LHCN-M2 (cell line): Measurements from ENCODE around the gene FOXP1. TPM values are rescaled to one million over a fixed set of nuclear protein-coding genes. Genes with fewer than 3 reads are reported as not detected.
A peak's percentile ranks its signal among the peaks of the same experiment; 100 is the strongest.

Source experiments
- DNase-seq: peaks from one replicate; pipeline ENCODE4 v3.0.0-alpha.2; 2012; ENCODE audit warnings: low read depth
- total RNA-seq: library from RNA; depleted of rRNA; stranded (reverse); fragments of >200 nt; gene quantifications from 2 replicates; pipeline ENCODE4 v1.2.3, GENCODE V29; 2014

The FOXP1 gene
- total RNA-seq, 1 experiment from 2014 or later: 18.2 TPM

DNA sequence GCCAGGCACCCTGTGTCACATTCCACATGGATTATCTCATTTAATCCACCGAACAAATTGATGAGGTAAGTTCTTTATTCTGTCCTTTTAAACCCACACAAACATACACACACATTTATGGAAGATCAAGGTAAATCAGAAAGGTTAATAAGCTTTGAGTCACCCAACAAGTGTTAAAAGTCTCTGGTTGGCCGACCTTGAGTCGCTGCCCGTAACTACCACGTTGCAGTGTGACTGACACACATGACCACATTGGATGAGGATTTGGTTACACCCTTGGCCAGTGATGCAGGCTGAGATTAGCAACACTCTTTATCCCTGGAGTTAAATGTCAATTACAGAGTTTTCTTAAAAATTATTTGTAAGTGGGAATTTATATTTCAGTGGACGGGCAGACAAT lies 19.2 kb downstream of the FOXP1 start:
- DNase-seq: no peak

- no peak for DNase-seq
These were observed 19.7 kb downstream of the FOXP1 start for GRCh38 chr3:71563827-71564226.

- no peak for DNase-seq
These were observed 20.6 kb downstream of the FOXP1 start for GRCh38 chr3:71562938-71563337.

DNA sequence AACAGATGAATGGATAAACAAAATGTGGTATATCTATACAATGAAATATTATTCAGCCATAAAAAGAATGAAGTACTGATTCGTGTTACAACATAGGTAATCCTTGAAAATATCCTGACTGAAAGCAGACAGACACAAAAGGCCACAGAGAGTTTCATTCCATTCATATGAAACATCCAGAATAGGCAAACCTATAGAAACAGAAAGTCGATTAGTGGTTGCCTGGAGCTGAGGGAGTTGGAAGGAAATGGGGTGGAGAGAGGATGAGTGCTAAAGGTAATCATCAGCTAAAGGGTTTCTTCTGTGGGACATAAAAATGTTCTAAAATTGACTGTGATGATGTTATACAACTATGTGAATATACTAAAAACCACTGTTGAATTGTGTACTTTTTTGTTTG lies 22.9 kb downstream of the FOXP1 start:
- DNase-seq: no peak

GRCh38 chr3:71559578-71560162 lies 23.9 kb downstream of the FOXP1 start:
- DNase-seq: no peak

- DNase-seq: no peak
These were observed 24.5 kb downstream of the FOXP1 start for GRCh38 chr3:71559021-71559420.

DNA sequence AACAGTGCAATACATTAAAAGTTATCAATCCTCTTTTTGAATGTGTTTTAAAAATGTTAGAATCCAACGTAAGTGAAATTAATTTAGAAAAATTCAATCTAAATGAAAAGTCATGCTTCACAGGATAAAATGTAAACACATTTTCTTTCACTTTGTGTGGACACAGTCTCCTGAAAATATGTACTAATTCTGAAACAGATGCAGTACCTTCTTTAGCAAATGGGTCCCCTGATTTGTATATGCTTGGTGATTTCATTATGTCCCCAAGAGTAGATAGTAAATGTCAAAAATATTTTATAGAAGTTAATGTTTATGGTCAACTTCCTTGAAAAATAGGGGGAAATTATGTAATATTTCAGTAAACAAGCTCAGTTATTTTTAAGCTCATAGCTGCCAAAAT lies 28.9 kb downstream of the FOXP1 start:
- no peak for DNase-seq

GRCh38 chr3:71551311-71551919 lies 32.1 kb downstream of the FOXP1 start:
- peak; percentile 28 for DNase-seq

GRCh38 chr3:71549951-71550350 lies 33.6 kb downstream of the FOXP1 start:
- DNase-seq: no peak

GRCh38 chr3:71548705-71549384 lies 34.7 kb downstream of the FOXP1 start:
- no peak for DNase-seq

GRCh38 chr3:71547249-71548198 lies 36.0 kb downstream of the FOXP1 start:
- no peak for DNase-seq

- DNase-seq: no peak
These were observed 36.7 kb downstream of the FOXP1 start for GRCh38 chr3:71546821-71547220.

GRCh38 chr3:71545330-71545729 lies 38.2 kb downstream of the FOXP1 start:
- DNase-seq: no peak

GRCh38 chr3:71543371-71544016 lies 40.0 kb downstream of the FOXP1 start:
- no peak for DNase-seq

DNA sequence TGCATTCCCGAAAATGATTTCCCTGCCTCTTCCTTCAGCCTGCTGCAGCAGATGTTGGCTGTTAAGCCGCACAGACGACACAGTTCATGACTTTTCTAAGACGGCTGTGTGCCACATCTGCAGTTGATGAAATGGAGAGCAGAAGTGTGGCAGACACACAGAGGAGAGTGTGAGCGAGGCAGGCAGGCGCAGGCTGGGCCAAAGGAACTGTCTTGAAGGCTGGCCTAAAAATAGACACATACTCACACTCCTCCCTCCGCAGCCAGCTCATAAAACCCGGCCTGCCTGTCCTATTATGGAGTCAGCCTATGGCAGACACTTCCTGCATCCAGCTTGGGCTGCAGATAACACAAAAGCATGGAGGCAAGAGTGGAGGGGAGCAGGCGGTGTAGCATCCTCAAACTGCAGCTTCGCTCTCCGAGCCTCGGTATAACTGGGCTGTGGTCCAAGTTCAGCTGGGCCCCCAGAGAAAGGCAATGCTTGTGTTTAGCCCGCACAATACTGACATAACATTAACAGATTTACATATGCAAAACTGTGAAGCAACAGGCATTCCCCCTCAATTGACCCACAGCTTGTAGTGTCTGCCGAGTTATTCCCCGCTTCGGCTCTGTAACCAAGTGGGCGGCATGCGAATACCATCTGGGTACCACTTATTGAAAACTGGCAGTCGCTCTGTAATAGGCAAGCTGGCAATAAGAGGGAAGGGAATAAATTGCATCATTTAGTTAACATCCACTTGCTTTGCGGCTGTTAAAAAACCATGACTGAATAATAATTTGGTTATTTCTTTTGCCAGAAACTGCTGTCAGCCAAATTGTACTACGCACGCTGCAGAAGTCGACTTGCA lies 40.8 kb downstream of the FOXP1 start:
- peak; percentile 82 for DNase-seq

DNA sequence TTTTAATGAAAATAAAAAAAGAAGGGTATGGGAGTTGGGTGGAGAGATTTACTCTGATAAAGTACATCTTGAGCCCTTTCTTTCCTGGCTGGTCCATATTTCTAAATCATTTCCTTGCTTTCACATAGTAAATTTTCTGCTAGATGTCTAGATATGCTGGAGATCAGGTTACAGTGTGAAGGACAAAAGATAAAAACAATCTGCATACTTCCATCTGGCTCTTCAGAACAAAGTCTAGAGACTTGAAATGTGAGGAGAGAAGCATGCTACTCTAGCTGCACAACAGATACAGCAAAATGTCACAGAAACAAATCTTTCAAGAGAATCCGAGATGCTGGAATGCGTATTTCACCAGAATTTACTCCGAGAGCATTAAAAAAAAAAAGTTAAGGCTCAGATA lies 42.2 kb downstream of the FOXP1 start:
- DNase-seq: peak; percentile 12

DNA sequence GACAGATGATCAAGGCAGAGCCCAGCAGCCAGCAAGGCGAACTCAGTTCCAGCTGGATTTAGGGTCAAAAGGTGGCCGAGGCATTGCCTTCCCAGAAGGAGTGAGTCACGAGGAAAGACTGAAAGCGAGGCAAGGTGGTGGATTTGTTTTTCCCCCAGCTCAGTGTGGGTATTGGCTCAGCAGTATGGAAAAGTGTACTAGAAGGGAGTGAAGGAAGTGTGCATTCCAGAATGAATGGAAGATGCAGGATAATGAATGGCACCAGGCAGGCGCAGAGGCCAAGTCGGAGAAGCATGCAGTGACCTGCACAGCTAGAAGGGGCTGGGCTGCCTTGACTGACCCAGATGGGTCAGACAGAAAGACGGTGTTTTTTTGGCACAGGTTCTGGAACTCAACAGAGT lies 46.3 kb downstream of the FOXP1 start:
- DNase-seq: peak; percentile 94

GRCh38 chr3:71536376-71536965 lies 47.1 kb downstream of the FOXP1 start:
- DNase-seq: peak; percentile 77

GRCh38 chr3:71533588-71533987 lies 49.9 kb downstream of the FOXP1 start:
- DNase-seq: no peak
